Measurements from ENCODE around the gene TBCEL. TPM values are rescaled to one million over a fixed set of nuclear protein-coding genes. Genes with fewer than 3 reads are reported as not detected.
A peak's percentile ranks its signal among the peaks of the same experiment; 100 is the strongest.

Gene TBCEL
- total and polyA plus RNA-seq, 3 donors from 2014 or later: 38.2 to 42.9 (median 42.7) TPM

DNA sequence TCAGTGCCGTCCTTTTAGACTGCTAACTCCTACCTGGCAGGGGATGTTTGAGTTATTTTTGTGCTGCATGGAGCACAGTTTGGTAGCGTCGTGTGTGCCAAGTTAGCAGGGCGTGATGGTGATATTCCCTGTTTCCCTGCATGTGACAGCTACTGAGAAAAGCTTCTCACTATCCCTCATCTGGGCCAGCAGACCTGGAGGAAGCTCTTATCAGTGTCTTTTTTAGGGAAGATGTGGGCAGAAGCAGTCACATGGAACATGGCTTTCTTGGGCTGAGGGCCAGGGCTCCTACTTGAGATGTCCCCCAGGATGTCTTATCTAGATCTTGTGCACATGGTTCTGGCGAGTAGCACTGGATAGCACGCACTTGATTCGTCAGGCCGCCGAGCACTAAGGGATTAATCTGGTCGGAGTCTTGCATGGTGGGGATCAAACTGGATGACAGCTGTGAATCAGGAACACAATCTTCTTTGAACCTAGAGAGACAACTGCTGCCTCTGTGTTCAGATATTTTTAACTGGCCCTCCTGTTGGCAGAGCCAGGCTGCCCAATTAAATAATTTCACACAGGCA is 110.9 kb downstream of the TBCEL start:
- peak; percentile 18 for DNase-seq
- WGBS, 2 donors: 70 to 85% methylated on average over 10 of the region's 10 CpGs

DNA sequence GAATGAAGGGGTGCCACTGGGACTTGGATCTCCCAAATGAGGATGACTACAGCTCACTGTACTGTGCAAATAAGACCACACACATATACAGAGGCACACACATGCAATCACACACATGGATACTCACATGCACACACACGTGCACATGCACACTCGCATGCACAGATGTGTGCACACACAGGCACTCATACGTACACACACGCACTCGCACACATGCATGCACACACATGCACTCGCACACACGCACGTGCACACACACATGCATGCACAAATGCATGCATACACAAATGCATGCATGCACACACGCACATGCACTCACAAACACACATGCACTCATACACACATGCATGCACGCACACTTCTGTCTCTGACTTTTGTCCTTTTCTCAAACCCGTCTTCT is 113.1 kb downstream of the TBCEL start:
- no peak overlapping the region for H3K27ac ChIP-seq
- WGBS, 2 donors: 82 to 92% methylated on average over 11 of the region's 11 CpGs
- intact Hi-C loops (cut with DNase I; ENCODE audit: low total_unique reads): no loop called here

More for the DNA sequence above, 110.9 kb downstream of the TBCEL start:
- no peak overlapping the region for H3K4me3 ChIP-seq
- H3K4me1 ChIP-seq: peaks cover 3% of the 10 kb centered on the region
- H3K9me3 ChIP-seq: no peaks in the 10 kb centered on the region
- H3K27ac ChIP-seq: no peak overlapping the region
- H3K27me3 ChIP-seq: no peaks in the 10 kb centered on the region
- no peaks in the 10 kb centered on the region for H3K36me3 ChIP-seq (ENCODE audit: low read depth, missing control alignments)
- no peak for TF ChIP-seq POLR2A (IDR thresholded peaks at IDR 0.05)
- TF ChIP-seq, protein P1, sequence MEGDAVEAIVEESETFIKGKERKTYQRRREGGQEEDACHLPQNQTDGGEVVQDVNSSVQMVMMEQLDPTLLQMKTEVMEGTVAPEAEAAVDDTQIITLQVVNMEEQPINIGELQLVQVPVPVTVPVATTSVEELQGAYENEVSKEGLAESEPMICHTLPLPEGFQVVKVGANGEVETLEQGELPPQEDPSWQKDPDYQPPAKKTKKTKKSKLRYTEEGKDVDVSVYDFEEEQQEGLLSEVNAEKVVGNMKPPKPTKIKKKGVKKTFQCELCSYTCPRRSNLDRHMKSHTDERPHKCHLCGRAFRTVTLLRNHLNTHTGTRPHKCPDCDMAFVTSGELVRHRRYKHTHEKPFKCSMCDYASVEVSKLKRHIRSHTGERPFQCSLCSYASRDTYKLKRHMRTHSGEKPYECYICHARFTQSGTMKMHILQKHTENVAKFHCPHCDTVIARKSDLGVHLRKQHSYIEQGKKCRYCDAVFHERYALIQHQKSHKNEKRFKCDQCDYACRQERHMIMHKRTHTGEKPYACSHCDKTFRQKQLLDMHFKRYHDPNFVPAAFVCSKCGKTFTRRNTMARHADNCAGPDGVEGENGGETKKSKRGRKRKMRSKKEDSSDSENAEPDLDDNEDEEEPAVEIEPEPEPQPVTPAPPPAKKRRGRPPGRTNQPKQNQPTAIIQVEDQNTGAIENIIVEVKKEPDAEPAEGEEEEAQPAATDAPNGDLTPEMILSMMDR (IDR thresholded peaks at IDR 0.05): no peak
- intact Hi-C loops (cut with DNase I; ENCODE audit: low total_unique reads): no loop called here

DNA sequence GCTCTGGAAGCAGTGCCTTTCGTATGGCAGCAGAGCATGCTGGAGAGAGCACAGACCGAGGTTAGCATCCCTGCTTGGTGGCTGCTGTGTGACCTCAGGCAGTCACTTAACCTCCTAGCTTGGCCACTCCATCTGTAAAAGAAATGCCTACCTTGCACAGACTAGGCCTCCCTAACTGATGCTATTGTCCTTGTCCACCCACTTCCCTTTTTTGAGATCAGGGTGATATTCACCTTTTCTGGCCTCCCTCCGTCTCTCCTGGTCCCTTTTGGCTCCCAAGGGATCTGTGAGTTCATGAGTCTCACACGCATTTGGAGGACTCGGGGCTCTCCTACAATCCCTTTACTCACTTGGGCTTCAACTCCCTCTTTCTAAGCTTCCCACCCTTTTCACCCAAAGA is 114.4 kb downstream of the TBCEL start:
- 81 to 93% methylated on average over 5 of the region's 5 CpGs for WGBS, 2 donors
- no peaks in the 10 kb centered on the region for H3K36me3 ChIP-seq (ENCODE audit: low read depth, missing control alignments)
- DNase-seq: no peak
- TF ChIP-seq POLR2A (IDR thresholded peaks at IDR 0.05): no peak
- TF ChIP-seq, protein P1 (IDR thresholded peaks at IDR 0.05): no peak
- no peaks in the 10 kb centered on the region for H3K4me1 ChIP-seq
- H3K27ac ChIP-seq: no peak overlapping the region
- intact Hi-C loops (cut with DNase I; ENCODE audit: low total_unique reads): no loop called here
- H3K9me3 ChIP-seq: no peaks in the 10 kb centered on the region
- H3K4me3 ChIP-seq: no peak overlapping the region
- no peaks in the 10 kb centered on the region for H3K27me3 ChIP-seq

More for the DNA sequence above, 113.1 kb downstream of the TBCEL start:
- no peaks in the 10 kb centered on the region for H3K36me3 ChIP-seq (ENCODE audit: low read depth, missing control alignments)
- TF ChIP-seq POLR2A (IDR thresholded peaks at IDR 0.05): no peak
- TF ChIP-seq, protein P1 (IDR thresholded peaks at IDR 0.05): no peak
- H3K9me3 ChIP-seq: no peaks in the 10 kb centered on the region
- no peaks in the 10 kb centered on the region for H3K4me1 ChIP-seq
- H3K4me3 ChIP-seq: no peak overlapping the region
- no peak for DNase-seq
- H3K27me3 ChIP-seq: no peaks in the 10 kb centered on the region

DNA sequence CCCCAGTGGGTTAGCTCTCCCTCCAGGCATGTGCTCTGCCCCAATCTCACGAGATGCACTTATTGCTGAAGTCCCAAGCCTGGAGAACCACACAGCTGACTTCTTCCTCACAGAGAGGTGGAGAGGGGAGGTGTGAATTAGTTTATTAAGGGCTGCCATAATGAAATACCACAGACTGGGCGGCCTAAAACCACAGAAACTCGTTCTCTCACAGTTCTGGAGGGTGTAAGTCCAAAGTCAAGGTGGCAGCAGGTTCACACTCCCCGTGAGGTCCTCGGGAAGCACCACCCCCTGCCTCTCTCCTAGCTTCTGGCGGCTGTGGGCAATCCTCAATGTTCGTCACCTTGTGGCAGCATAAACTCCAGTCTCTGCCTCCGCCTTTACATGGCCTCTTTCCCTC is 116.5 kb downstream of the TBCEL start:
- Histone ChIP-seq H3K27ac (no peak overlapping the region), H3K9me3 (no peaks in the 10 kb centered on the region), H3K4me3 (no peak overlapping the region), H3K27me3 (no peaks in the 10 kb centered on the region), H3K36me3 (ENCODE audit: low read depth, missing control alignments) (no peaks in the 10 kb centered on the region), H3K4me1 (no peaks in the 10 kb centered on the region)
- WGBS, 2 donors: 71 to 95% methylated on average over 7 to 8 of the region's 8 CpGs
- TF ChIP-seq POLR2A (IDR thresholded peaks at IDR 0.05): no peak
- TF ChIP-seq, protein P1 (IDR thresholded peaks at IDR 0.05): no peak
- DNase-seq: no peak
- intact Hi-C loops (cut with DNase I; ENCODE audit: low total_unique reads): no loop called here

Other genes with a start within 250 kb of the TBCEL start
- gene TECTA, start 77.1 kb downstream of the TBCEL start, total RNA-seq: 1 to 10 TPM; 3.1 to 4.6 TPM
- 2.5 TPM for gene TECTA, start 77.1 kb downstream of the TBCEL start, polyA plus RNA-seq (ENCODE audit: insufficient read depth, low read depth, low replicate concordance)